Right lobe of liver (tissue), 4 donors: Measurements from ENCODE around the gene C1RL.

Experiments used
- POLR2A ChIP-seq: fragments of 450-650 bp; IDR thresholded peaks from one replicate; pipeline ENCODE4 v1.6.1; 2017; ENCODE audit warnings: antibody characterized with exemption, mild to moderate bottlenecking
- TF ChIP-seq, protein P1 (sequence below), 4 donors: fragments of 200-600 bp in 3 of 4; fragments of 450-650 bp in 1 of 4; IDR thresholded peaks; one replicate each; pipeline versions ENCODE4 v1.5.1 to v1.8.0; 2016 to 2022; ENCODE audit warnings: antibody characterized with exemption in 4 of 4, mild to moderate bottlenecking in 2 of 4
- donor health status: DM: no; HTN: no; CAD: no.
- donor health status: DM: no; HTN: no; CAD: no.
- donor health status: DM: no; HTN: yes; CAD: no.

DNA sequence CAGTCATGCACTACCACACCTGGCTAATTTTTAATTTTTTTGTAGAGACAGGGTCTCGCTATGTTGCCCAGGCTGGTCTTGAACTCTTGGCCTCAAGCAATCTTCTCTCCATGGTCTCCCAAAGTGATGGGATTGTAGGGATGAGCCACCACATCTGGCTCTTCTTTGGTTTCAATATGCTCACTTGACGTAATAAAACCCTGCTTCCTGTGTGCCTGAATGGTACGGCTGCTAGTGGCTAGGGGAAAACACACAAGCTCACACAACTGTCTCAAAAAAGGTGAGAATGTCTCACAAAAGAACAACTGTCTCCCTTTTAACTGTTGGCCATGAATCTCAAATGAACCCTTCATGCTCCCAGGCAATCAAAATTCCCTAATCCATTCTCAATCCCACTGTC lies 33.5 kb downstream of the C1RL start:
- TF ChIP-seq, protein P1, sequence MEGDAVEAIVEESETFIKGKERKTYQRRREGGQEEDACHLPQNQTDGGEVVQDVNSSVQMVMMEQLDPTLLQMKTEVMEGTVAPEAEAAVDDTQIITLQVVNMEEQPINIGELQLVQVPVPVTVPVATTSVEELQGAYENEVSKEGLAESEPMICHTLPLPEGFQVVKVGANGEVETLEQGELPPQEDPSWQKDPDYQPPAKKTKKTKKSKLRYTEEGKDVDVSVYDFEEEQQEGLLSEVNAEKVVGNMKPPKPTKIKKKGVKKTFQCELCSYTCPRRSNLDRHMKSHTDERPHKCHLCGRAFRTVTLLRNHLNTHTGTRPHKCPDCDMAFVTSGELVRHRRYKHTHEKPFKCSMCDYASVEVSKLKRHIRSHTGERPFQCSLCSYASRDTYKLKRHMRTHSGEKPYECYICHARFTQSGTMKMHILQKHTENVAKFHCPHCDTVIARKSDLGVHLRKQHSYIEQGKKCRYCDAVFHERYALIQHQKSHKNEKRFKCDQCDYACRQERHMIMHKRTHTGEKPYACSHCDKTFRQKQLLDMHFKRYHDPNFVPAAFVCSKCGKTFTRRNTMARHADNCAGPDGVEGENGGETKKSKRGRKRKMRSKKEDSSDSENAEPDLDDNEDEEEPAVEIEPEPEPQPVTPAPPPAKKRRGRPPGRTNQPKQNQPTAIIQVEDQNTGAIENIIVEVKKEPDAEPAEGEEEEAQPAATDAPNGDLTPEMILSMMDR (IDR thresholded peaks at IDR 0.05): no peak
- TF ChIP-seq POLR2A: no peak
